Fibroblast of upper back skin (primary cell): ENCODE data around the gene GRM1.

Source experiments
- DNase-seq: peaks from one replicate; pipeline ENCODE4 v3.0.0-alpha.2; 2013

GRM1 gene

DNA sequence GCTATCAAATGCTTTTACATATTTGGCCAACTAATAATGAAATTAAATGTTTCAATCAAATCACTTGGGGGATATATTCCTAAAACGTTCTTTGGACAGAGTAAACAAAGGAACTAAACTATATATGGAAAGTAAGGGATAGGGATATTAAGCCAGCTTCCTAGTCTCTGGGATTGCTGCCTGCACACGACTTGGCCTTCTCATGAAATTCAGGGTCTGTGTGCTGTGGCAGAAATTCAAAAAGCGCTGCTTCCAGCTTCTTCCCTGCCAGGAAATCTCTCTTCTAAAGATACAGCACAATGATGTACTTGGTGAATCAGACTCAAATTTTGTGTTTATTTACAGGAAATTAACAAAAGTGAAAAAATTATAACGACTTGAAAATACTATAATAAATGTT is 308.5 kb downstream of the GRM1 start:
- DNase-seq = peak; percentile 13

- peak; percentile 37 for DNase-seq
These were observed 310.9 kb downstream of the GRM1 start for GRCh38 chr6:146339716-146340115.

- peak; percentile 22 for DNase-seq
These were observed 312.8 kb downstream of the GRM1 start for GRCh38 chr6:146341493-146342230.

- no peak for DNase-seq
These were observed 316.7 kb downstream of the GRM1 start for GRCh38 chr6:146345598-146345997.

DNA sequence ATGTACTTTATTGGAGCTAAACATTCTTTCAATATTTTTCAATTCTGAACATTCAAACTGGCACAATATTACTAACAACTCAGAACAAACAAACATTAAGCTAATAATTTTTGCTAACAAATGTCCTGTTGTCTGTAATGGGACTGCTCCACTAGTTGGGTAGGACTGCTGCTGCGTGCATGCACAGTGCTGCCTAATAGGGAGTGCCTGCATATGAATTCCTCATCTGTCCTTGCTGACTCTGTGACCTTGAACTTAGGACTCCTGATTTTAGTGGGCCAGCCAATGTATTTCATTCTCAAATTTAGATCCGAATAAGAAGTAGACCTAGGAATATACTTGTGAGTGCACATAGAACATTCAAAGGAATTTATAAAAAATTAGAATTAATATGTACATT is 318.2 kb downstream of the GRM1 start:
- DNase-seq = no peak

- DNase-seq = no peak
These were observed 318.8 kb downstream of the GRM1 start for GRCh38 chr6:146347690-146348089.

DNA sequence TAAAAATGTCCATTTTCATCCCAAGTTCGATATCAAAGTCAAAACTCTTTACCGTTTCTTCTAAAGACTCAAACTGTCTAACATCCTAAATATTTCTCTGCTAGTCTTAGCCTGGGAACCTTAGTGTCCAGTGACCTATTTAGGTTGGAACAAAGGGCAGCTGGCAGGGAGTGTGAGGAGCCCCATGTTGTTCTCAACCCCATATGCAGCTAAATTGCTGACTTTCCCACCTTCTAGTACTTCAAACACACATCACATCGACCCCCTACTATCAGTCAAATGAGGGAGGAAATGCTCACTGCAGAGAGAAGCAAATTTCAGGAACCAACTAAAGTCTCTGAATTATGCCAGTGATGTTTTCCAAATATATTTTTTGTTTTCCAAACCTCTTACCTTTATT is 322.2 kb downstream of the GRM1 start:
- DNase-seq = no peak

DNA sequence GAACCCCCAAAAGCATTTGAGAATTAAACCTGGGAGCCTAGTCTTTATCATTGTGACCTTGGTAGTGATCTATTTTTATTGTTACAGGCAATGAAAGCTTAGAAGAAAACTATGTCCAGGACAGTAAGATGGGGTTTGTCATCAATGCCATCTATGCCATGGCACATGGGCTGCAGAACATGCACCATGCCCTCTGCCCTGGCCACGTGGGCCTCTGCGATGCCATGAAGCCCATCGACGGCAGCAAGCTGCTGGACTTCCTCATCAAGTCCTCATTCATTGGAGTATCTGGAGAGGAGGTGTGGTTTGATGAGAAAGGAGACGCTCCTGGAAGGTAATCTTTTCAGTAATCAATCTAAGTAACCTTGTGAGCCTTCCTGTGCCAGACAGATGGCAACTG is 323.3 kb downstream of the GRM1 start:
- DNase-seq = no peak

DNA sequence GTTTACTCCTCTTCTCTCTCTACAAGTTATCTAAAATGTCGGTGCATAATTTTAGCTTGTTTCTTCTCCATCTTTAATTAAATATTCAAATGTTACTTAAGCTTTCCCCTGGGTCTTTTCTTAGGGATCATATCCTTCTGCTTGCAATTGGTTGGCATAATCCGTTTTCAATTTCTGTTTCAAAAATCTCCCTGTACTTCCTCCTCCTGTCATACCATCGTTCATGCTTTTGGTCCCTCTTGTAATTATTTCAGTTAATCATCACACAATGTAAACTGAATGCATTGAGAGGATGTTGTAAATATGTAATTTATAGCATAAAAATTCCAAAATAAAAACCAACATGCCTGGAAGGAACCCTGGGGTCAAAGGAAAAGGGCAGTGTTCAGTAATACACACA is 325.6 kb downstream of the GRM1 start:
- DNase-seq = no peak

DNA sequence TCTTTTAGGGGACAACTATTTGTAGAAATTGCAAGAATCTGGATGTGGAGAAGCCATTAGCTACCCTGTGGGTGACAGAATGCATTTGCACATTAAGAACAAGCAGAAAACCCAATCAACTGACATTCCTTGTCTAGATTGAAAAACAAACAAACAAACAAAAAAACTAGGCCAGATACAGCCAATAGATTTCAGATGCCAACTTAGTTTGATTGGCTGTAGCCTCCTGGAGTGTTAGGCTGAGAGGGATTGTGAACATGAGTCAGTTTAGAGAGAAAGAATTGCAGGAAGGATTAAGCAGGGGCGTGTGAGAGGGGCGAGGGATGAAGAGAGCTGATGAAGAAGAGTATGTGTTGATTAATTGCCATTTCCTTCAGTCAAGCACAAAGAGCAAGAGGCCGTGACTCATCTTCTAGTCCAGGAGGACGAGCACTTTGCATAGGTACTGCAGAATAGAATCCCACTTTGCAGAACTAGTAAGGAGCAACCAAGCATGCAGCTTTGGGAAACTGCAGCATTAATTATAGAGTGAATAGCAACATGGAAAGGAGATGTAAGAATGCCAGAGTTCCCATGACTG is 326.7 kb downstream of the GRM1 start:
- peak; percentile 9 for DNase-seq

DNA sequence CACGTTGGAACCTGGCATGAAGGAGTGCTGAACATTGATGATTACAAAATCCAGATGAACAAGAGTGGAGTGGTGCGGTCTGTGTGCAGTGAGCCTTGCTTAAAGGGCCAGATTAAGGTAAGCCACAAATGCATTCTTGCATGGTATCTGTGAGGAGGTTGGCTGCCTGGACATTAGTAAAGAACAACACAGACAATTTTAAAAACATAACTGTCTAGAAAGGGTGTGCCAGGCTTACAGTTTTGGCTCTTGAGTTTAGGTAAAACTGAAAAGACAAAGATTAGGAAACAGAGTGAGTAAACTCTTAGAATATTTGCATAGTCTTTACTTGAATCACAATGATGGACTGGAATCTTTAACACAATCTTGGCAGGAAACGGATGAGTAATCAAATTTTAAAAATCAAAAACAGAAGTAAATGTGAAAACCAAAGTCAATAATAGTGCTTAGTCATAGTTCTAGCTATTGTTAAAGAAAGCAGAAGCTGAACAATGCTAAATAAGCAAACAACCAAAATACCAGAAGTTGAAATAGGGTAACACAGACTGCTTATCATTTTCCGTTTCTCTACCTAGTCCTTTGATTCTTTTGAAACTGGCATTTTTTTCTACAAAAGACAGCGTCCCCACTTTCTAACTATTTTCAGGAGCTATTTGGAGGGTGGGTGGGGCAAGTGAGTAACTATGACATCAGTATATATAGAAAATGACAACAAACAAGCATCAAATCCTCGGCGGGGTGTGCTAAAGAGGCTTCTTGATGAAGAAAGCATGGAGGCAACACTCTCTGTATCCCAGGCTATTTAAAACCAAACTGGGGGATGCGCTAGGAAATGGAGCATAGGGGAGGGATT is 328.9 kb downstream of the GRM1 start:
- DNase-seq = peak; percentile 90

- DNase-seq = peak; percentile 66
These were observed 329.7 kb downstream of the GRM1 start for GRCh38 chr6:146358431-146359046.

DNA sequence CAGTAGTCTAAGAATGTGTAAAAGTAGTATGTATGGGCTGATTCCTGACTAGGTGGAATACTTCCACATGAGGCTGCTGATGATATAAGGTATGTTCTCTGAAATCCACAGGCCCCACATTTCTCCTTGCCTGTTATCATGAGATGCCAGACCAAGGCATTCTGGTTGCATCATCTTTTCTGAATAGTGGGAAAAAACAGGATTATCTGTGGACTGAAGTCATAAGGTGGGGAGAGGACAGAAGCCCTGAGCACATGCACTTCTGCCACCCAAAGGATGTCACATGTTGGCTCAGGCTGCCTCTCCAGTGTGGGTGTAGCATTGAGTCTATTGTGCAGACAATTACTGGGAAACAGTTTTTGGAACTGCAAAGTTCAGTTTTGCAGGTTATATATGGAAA is 330.3 kb downstream of the GRM1 start:
- no peak for DNase-seq

DNA sequence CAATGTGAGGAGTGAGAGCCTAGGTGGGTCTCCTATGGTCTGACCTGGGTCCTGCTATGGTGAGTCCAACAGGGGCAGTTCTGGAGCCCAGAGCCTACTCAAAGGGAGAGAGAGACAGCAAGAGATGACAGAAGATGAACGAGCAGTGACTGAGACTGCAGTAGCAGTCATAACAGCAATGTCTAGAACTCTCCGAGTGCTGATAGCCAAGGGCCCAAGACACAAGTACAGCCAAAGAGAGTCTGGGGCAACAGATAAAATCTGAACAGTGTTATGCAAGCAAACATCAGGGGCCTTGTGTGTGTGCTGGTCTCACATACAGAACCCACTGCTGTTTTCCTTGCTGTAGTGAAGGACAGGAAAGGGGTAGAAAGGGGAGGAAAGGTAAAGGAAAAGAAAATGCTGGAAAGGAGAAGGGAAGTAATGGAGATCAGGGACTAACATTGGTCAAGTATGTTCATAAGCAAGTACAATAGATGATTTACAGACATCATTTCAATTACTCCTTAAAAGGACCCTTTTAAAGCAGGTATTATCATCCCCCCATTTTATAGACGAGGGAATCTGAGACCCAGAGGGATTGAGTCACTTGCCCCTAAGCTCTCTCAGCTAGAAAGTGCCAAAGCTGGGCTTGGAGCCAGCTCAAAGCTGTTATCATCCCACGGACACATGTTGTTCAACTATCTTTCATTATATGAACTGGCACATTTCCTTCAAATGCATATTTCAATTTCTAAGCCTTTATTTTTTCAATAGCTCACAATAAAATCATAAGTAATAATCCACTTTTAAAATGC is 332.5 kb downstream of the GRM1 start:
- DNase-seq = peak; percentile 66

DNA sequence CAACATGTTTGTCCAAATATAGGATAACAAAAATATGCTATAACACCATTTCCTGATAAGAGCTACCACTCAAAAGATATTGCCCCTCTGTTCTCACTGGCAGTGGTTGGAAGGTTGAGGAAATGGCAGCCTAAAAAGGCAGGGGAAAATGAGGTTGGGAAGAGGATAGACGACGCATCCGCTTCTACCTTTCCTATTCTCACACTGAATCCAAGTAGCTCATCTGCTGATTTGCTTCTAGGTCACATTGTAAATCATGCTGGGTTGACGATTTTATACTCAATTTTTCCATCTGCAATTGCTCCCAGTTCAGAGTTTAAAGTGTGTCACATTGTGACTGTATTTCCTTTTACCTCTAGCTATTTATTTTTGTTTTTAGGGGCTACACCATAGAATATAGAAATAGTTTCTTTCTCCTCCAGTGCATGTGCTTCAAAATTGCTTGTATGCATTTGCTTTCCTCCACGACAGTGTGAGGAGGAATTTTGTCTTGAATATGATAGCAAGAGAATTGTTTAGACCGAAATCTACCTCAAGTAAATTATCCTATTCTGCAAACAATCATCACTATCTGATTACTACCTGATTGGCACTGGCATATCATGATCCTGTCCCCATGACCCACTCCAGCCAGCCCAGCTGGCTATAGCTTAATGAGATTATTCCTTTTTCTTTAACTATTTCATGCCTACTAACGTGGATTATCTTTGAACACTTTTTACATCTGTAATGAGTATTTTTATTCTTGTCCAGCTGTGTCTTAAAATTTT is 335.2 kb downstream of the GRM1 start:
- no peak for DNase-seq

- DNase-seq = no peak
These were observed 336.1 kb downstream of the GRM1 start for GRCh38 chr6:146364816-146365594.

- no peak for DNase-seq
These were observed 338.2 kb downstream of the GRM1 start for GRCh38 chr6:146367061-146367460.

DNA sequence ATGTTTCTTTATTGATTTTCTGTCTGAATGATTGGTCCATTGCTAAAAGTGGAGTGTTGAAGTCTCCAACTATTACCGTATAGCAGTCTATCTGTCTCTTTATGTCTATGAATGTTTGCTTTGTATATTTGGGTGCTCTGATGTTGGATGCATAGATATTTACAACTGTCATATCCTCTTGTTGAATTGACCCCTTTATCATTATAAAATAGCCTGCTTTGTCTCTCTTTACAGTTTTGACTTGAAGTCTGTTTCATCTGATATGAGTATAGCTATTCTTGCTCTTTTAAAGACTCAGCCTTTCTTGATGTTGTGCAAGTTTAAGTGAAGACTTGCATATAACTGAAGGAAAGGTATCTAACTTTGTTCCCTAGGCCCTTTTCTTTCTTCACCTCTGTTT is 341.0 kb downstream of the GRM1 start:
- no peak for DNase-seq

- no peak for DNase-seq
These were observed 352.6 kb downstream of the GRM1 start for GRCh38 chr6:146381486-146381885.

- no peak for DNase-seq
These were observed 360.0 kb downstream of the GRM1 start for GRCh38 chr6:146388736-146389364.

DNA sequence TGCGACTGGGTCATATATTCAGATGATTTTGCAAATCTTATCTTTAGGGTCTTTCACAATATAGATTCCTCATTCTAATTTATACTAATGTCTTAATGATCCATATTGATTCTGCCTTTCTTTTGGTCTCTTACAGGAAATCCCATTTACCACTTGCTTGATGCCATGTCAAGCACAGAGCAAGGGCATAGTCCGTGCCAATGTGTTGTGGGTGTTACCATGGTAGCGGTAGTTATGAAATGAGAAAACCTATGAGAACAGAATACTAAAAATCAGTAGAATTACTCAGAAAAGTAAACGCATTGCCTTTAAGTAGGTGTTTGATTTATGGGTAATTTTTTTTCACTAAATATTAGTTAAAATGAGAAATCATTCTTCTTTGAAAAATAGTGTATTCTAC is 360.9 kb downstream of the GRM1 start:
- DNase-seq = no peak
